ENCODE measurements around the gene RNF213.

The RNF213 gene

GRCh38 chr17:80372922-80373570 lies 112.4 kb downstream of the RNF213 start:
- DNase-seq (ENCODE audit: low read depth): no peak

GRCh38 chr17:80374039-80374731 lies 113.5 kb downstream of the RNF213 start:
- DNase-seq (ENCODE audit: low read depth): no peak

- no peak for DNase-seq (ENCODE audit: low read depth)
These were observed 114.3 kb downstream of the RNF213 start for GRCh38 chr17:80374732-80375585.

GRCh38 chr17:80376531-80376930 lies 115.9 kb downstream of the RNF213 start:
- DNase-seq (ENCODE audit: low read depth): no peak

- no peak for DNase-seq (ENCODE audit: low read depth)
These were observed 117.1 kb downstream of the RNF213 start for GRCh38 chr17:80377798-80378197.

- DNase-seq (ENCODE audit: low read depth): no peak
These were observed 118.7 kb downstream of the RNF213 start for GRCh38 chr17:80379348-80379747.

- DNase-seq (ENCODE audit: low read depth): no peak
These were observed 119.4 kb downstream of the RNF213 start for GRCh38 chr17:80380068-80380467.

GRCh38 chr17:80380555-80381002 lies 119.9 kb downstream of the RNF213 start:
- no peak for DNase-seq (ENCODE audit: low read depth)

- no peak for DNase-seq (ENCODE audit: low read depth)
These were observed 120.8 kb downstream of the RNF213 start for GRCh38 chr17:80381416-80381923.

GRCh38 chr17:80382446-80382845 lies 121.8 kb downstream of the RNF213 start:
- DNase-seq (ENCODE audit: low read depth): no peak

GRCh38 chr17:80382956-80383355 lies 122.3 kb downstream of the RNF213 start:
- no peak for DNase-seq (ENCODE audit: low read depth)

- no peak for DNase-seq (ENCODE audit: low read depth)
These were observed 123.7 kb downstream of the RNF213 start for GRCh38 chr17:80384078-80384960.

- no peak for DNase-seq (ENCODE audit: low read depth)
These were observed 124.4 kb downstream of the RNF213 start for GRCh38 chr17:80385046-80385445.

GRCh38 chr17:80386341-80386740 lies 125.7 kb downstream of the RNF213 start:
- no peak for DNase-seq (ENCODE audit: low read depth)

GRCh38 chr17:80387071-80387470 lies 126.4 kb downstream of the RNF213 start:
- DNase-seq (ENCODE audit: low read depth): no peak

- no peak for DNase-seq (ENCODE audit: low read depth)
These were observed 127.5 kb downstream of the RNF213 start for GRCh38 chr17:80388175-80388574.

- no peak for DNase-seq (ENCODE audit: low read depth)
These were observed 127.9 kb downstream of the RNF213 start for GRCh38 chr17:80388601-80389000.

GRCh38 chr17:80389011-80389995 lies 128.7 kb downstream of the RNF213 start:
- peak; percentile 8 for DNase-seq (ENCODE audit: low read depth)

- no peak for DNase-seq (ENCODE audit: low read depth)
These were observed 132.7 kb downstream of the RNF213 start for GRCh38 chr17:80393241-80393890.

GRCh38 chr17:80393961-80394360 lies 133.3 kb downstream of the RNF213 start:
- no peak for DNase-seq (ENCODE audit: low read depth)
